Measurements from ENCODE around the gene TMEM87B. TPM values are rescaled to one million over a fixed set of nuclear protein-coding genes. Genes with fewer than 3 reads are reported as not detected.

Gene TMEM87B
- total RNA-seq, 1 experiment from 2014 or later: 16.3 TPM

DNA sequence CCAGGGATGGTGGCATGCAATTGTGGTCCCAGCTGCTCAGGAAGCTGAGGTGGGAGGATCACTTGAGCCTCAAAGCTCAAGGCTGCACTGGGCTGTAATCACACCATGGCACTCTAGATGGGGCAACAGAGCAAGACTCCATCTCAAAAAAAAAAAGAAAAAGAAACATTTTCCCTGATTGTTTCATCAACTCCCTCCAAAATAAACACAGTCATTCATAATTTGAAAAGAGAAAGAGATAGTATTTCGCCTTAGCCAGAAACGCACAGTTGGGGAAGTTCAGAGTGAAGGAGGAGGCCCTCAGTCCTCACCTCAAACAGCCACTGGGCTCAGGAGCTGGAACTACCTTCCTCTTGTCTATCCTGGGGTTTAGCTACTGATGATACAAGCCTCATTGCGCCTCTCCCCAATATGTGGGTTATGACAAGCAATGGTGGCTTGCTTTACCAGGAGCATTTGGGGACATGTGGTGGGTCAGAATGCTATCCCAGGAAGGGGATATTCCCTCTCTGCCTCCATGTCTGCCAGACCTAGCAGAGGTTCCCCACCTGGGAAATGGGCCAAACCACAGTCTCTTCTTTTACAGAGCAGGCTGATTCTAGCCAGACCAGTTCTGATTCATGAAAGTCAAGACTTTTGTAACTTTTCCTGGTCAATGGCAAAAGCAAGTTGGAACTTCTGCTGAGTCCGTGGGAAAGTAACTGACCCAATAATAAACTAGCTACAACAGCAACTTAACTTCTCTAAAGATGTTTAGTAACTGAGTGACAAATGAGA, 22.2 kb upstream of the TMEM87B start:
- no peaks in the 10 kb centered on the region for H3K27me3 ChIP-seq (replicated peaks; ENCODE audit: control insufficient read depth, insufficient read depth, low read length)
- Mint-ChIP-seq H3K9me3 (ENCODE audit: unreplicated experiment) (peaks cover 9% of the 10 kb centered on the region), H3K4me1 (ENCODE audit: low read depth, unreplicated experiment) (no peaks in the 10 kb centered on the region), H3K27ac (ENCODE audit: unreplicated experiment) (no peak overlapping the region), H3K27me3 (ENCODE audit: insufficient read depth, unreplicated experiment) (no peaks in the 10 kb centered on the region), H3K4me3 (ENCODE audit: unreplicated experiment) (no peak overlapping the region), H3K36me3 (ENCODE audit: insufficient read depth, unreplicated experiment) (peaks cover 24% of the 10 kb centered on the region)
- no peak for DNase-seq
- H3K4me3 ChIP-seq (ENCODE audit: low read depth, low read length): no peak overlapping the region
- POLR2A ChIA-PET: no interaction called here
- H3K9me3 ChIP-seq: no peaks in the 10 kb centered on the region
- intact Hi-C loops (cut with micrococcal nuclease; ENCODE audit: unreplicated experiment): no loop called here
- H3K36me3 ChIP-seq (ENCODE audit: control insufficient read depth, insufficient read depth, low read length): no peaks in the 10 kb centered on the region
- CTCF ChIA-PET: no interaction called here
- no peaks in the 10 kb centered on the region for H3K4me1 ChIP-seq
- TF ChIP-seq, protein P1, sequence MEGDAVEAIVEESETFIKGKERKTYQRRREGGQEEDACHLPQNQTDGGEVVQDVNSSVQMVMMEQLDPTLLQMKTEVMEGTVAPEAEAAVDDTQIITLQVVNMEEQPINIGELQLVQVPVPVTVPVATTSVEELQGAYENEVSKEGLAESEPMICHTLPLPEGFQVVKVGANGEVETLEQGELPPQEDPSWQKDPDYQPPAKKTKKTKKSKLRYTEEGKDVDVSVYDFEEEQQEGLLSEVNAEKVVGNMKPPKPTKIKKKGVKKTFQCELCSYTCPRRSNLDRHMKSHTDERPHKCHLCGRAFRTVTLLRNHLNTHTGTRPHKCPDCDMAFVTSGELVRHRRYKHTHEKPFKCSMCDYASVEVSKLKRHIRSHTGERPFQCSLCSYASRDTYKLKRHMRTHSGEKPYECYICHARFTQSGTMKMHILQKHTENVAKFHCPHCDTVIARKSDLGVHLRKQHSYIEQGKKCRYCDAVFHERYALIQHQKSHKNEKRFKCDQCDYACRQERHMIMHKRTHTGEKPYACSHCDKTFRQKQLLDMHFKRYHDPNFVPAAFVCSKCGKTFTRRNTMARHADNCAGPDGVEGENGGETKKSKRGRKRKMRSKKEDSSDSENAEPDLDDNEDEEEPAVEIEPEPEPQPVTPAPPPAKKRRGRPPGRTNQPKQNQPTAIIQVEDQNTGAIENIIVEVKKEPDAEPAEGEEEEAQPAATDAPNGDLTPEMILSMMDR (IDR thresholded peaks at IDR 0.05; ENCODE audit: insufficient read depth in 1 of 2, low read depth in 1 of 2, low read length in 1 of 2, severe bottlenecking in 1 of 2, unreplicated experiment in 1 of 2): no peak
- BruUV-seq (replicated peaks): no TSS peak

DNA sequence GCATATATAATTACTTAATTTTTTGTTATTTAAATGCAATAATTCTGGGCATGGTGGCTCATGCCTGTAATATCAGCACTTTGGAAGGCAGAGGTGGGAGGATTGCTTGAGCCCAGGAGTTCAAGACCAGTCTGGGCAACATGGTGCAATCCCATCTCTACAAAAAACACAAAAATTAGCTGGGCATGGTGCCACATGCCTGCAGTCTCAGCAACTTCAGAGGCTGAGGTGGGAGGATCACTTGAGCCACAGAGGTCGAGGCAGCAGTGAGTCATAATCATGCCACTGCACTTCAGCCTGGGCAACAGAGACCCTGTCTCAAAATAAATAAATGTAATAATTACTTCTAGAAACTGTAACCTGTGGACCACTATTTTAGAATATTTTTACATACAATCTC, 21.5 kb upstream of the TMEM87B start:
- ChIA-PET POLR2A (no interaction called here), CTCF (no interaction called here)
- no peaks in the 10 kb centered on the region for H3K27me3 ChIP-seq (replicated peaks; ENCODE audit: control insufficient read depth, insufficient read depth, low read length)
- Mint-ChIP-seq H3K27ac (ENCODE audit: unreplicated experiment) (no peak overlapping the region), H3K4me1 (ENCODE audit: low read depth, unreplicated experiment) (no peaks in the 10 kb centered on the region), H3K36me3 (ENCODE audit: insufficient read depth, unreplicated experiment) (peaks cover 17% of the 10 kb centered on the region), H3K4me3 (ENCODE audit: unreplicated experiment) (no peak overlapping the region), H3K27me3 (ENCODE audit: insufficient read depth, unreplicated experiment) (no peaks in the 10 kb centered on the region), H3K9me3 (ENCODE audit: unreplicated experiment) (peaks cover 13% of the 10 kb centered on the region)
- no peaks in the 10 kb centered on the region for H3K36me3 ChIP-seq (ENCODE audit: control insufficient read depth, insufficient read depth, low read length)
- H3K4me3 ChIP-seq (ENCODE audit: low read depth, low read length): no peak overlapping the region
- no peak for DNase-seq
- TF ChIP-seq, protein P1 (IDR thresholded peaks at IDR 0.05; ENCODE audit: insufficient read depth in 1 of 2, low read depth in 1 of 2, low read length in 1 of 2, severe bottlenecking in 1 of 2, unreplicated experiment in 1 of 2): no peak
- intact Hi-C loops (cut with micrococcal nuclease; ENCODE audit: unreplicated experiment): no loop called here
- BruUV-seq (replicated peaks): no TSS peak
- no peaks in the 10 kb centered on the region for H3K9me3 ChIP-seq
- H3K4me1 ChIP-seq: no peaks in the 10 kb centered on the region

DNA sequence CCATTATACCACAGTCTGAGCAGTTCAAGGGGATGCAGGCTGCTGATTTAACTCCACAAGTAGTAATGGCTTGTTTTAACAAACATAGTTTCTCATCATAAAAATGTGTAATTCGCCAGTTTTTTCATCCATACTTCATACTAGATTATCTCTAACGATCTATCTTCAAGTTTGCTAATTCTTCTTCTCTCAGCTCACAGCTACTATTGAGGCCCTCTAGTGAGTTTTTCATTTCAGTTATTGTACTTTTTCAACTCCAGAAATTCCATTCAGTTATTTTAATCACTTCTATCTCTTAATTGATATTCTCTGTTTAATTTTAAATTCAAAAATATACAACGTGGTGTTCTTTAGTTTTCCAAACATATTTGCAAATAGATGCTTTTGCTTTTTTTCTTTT, 20.1 kb upstream of the TMEM87B start:
- intact Hi-C loops (cut with micrococcal nuclease; ENCODE audit: unreplicated experiment): no loop called here
- H3K27ac Mint-ChIP-seq (ENCODE audit: unreplicated experiment): no peak overlapping the region
- H3K36me3 Mint-ChIP-seq (ENCODE audit: insufficient read depth, unreplicated experiment): peaks cover 14% of the 10 kb centered on the region
- no peak overlapping the region for H3K4me3 Mint-ChIP-seq (ENCODE audit: unreplicated experiment)
- peaks cover 13% of the 10 kb centered on the region for H3K9me3 Mint-ChIP-seq (ENCODE audit: unreplicated experiment)
- Histone ChIP-seq H3K27me3 (replicated peaks; ENCODE audit: control insufficient read depth, insufficient read depth, low read length) (no peaks in the 10 kb centered on the region), H3K36me3 (ENCODE audit: control insufficient read depth, insufficient read depth, low read length) (no peaks in the 10 kb centered on the region), H3K9me3 (no peaks in the 10 kb centered on the region), H3K4me3 (ENCODE audit: low read depth, low read length) (no peak overlapping the region), H3K4me1 (no peaks in the 10 kb centered on the region)
- TF ChIP-seq, protein P1 (IDR thresholded peaks at IDR 0.05; ENCODE audit: insufficient read depth in 1 of 2, low read depth in 1 of 2, low read length in 1 of 2, severe bottlenecking in 1 of 2, unreplicated experiment in 1 of 2): no peak
- BruUV-seq (replicated peaks): no TSS peak
- no peak for DNase-seq
- H3K4me1 Mint-ChIP-seq (ENCODE audit: low read depth, unreplicated experiment): no peaks in the 10 kb centered on the region
- ChIA-PET CTCF (no interaction called here), POLR2A (no interaction called here)
- H3K27me3 Mint-ChIP-seq (ENCODE audit: insufficient read depth, unreplicated experiment): no peaks in the 10 kb centered on the region
